ENCODE data around the gene OR2AE1. TPM values are rescaled to one million over a fixed set of nuclear protein-coding genes. Genes with fewer than 3 reads are reported as not detected.

Gene OR2AE1
- total and polyA plus RNA-seq, 2 donors (not counting 1 experiment from before 2014, with no cell fraction given), result 0.43 to 1.3 TPM

DNA sequence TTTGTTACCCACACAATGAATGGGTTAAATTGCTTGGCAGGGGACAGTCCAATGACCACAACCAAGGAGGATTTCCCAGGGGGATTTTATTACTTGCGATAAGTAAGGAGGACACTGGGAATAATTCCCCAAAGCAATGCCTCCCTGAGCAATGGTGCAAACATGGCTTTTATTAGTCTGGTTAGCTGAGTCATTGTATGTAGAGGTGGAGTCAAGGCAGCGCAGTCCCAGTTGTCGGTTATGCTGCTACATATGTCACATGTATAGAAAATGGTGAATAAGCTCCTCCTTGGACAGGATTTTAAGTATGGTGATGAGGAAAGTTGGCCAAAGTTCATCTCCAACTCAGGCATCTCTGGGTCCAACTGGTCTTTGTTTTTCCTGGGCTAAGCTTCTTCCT lies 46.4 kb upstream of the OR2AE1 start:
- no peak overlapping the region for H3K4me3 ChIP-seq (ENCODE audit: control extremely low read depth in 1 of 5, extremely low read depth in 1 of 5, insufficient read depth in 1 of 5, low read depth in 2 of 5, low read length in 4 of 5)
- no peak overlapping the region for H3K4me2 ChIP-seq (replicated peaks; ENCODE audit: low read depth, low read length, poor library complexity, severe bottlenecking)
- POLR2A ChIA-PET, result no interaction called here
- H4K20me1 ChIP-seq (ENCODE audit: control insufficient read depth, insufficient read depth, low read length, poor library complexity, severe bottlenecking), result no peaks in the 10 kb centered on the region
- Mint-ChIP-seq H3K4me3 (no peak overlapping the region), H3K4me1 (peaks cover 17% of the 10 kb centered on the region), H3K27me3 (peaks cover 30% of the 10 kb centered on the region), H3K9me3 (ENCODE audit: insufficient read depth) (no peaks in the 10 kb centered on the region), H3K27ac (no peak overlapping the region)
- CTCF ChIA-PET, result interaction anchor here (1.7 kb wide), 1 partner anchor 10 kb away, joined by 5 read pairs; no protein-coding TSS in a partner anchor
- H2AFZ ChIP-seq (ENCODE audit: insufficient read depth, low read depth, low read length, poor library complexity, severe bottlenecking), result no peak overlapping the region
- intact Hi-C loops (cut with micrococcal nuclease), result no loop called here
- TF ChIP-seq, protein P1, sequence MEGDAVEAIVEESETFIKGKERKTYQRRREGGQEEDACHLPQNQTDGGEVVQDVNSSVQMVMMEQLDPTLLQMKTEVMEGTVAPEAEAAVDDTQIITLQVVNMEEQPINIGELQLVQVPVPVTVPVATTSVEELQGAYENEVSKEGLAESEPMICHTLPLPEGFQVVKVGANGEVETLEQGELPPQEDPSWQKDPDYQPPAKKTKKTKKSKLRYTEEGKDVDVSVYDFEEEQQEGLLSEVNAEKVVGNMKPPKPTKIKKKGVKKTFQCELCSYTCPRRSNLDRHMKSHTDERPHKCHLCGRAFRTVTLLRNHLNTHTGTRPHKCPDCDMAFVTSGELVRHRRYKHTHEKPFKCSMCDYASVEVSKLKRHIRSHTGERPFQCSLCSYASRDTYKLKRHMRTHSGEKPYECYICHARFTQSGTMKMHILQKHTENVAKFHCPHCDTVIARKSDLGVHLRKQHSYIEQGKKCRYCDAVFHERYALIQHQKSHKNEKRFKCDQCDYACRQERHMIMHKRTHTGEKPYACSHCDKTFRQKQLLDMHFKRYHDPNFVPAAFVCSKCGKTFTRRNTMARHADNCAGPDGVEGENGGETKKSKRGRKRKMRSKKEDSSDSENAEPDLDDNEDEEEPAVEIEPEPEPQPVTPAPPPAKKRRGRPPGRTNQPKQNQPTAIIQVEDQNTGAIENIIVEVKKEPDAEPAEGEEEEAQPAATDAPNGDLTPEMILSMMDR (IDR thresholded peaks at IDR 0.05), result no peak
- TF ChIP-seq EZH2 (IDR thresholded peaks at IDR 0.05; ENCODE audit: borderline replicate concordance, insufficient read depth, low read depth, low read length, poor library complexity, severe bottlenecking), result no peak
- no peak for DNase-seq
- peaks cover 20% of the 10 kb centered on the region for H3K79me2 ChIP-seq (ENCODE audit: control insufficient read depth, insufficient read depth, low read length)
- peaks cover 0 to 16% (median 9%) of the 10 kb centered on the region in 4 experiments for H3K27me3 ChIP-seq (replicated peaks in 1 of 4; ENCODE audit: control extremely low read depth in 1 of 4, control insufficient read depth in 3 of 4, insufficient read depth in 4 of 4, low read length in 3 of 4)
- H3K9me3 ChIP-seq (ENCODE audit: control extremely low read depth in 1 of 3, control insufficient read depth in 2 of 3, insufficient read depth in 1 of 3, low read length in 2 of 3), result peaks cover 0 to 4% (median 0%) of the 10 kb centered on the region in 3 donors
- H3K9ac ChIP-seq (ENCODE audit: low read length), result no peak overlapping the region
- WGBS (ENCODE audit: insufficient coverage), result 100% methylated on average over 3 of the region's 3 CpGs
- no peak overlapping the region for H3K27ac ChIP-seq (ENCODE audit: low read length in 2 of 2)
- ATAC-seq (ENCODE audit: low read depth), result no peak
- peaks cover 12 to 14% of the 10 kb centered on the region in 2 donors for H3K4me1 ChIP-seq (ENCODE audit: control insufficient read depth in 2 of 2, insufficient read depth in 2 of 2, low read length in 2 of 2)
- H3K36me3 ChIP-seq (replicated peaks in 1 of 2; ENCODE audit: control extremely low read depth in 1 of 2, control insufficient read depth in 1 of 2, extremely low read depth in 1 of 2, insufficient read depth in 2 of 2, low read length in 1 of 2), result no peaks in the 10 kb centered on the region

GRCh38 chr7:99920149-99920548 lies 43.3 kb upstream of the OR2AE1 start:
- intact Hi-C loops (cut with micrococcal nuclease), result no loop called here
- peaks cover 0 to 4% (median 0%) of the 10 kb centered on the region in 3 donors for H3K9me3 ChIP-seq (ENCODE audit: control extremely low read depth in 1 of 3, control insufficient read depth in 2 of 3, insufficient read depth in 1 of 3, low read length in 2 of 3)
- POLR2A ChIA-PET, result interaction anchor here (0.7 to 1.2 kb wide), 5 partner anchors 78 to 509 kb away, joined by 3 to 8 read pairs (median 3); partner anchors contain the start of genes AP4M1, MCM7, ZCWPW1 and ZSCAN21
- peaks cover 0 to 20% of the 10 kb centered on the region in 2 experiments for H3K36me3 ChIP-seq (replicated peaks in 1 of 2; ENCODE audit: control extremely low read depth in 1 of 2, control insufficient read depth in 1 of 2, extremely low read depth in 1 of 2, insufficient read depth in 2 of 2, low read length in 1 of 2)
- CTCF ChIA-PET, result interaction anchor here (1.0 to 9.2 kb wide), 6 partner anchors 12 to 303 kb away, joined by 3 to 94 read pairs (median 4); partner anchors contain the start of gene ZSCAN25
- peak overlapping the region in 4 of 5 experiments; percentile 65 to 89 (median 78) for H3K4me3 ChIP-seq (ENCODE audit: control extremely low read depth in 1 of 5, extremely low read depth in 1 of 5, insufficient read depth in 1 of 5, low read depth in 2 of 5, low read length in 4 of 5)
- TF ChIP-seq EZH2 (IDR thresholded peaks at IDR 0.05; ENCODE audit: borderline replicate concordance, insufficient read depth, low read depth, low read length, poor library complexity, severe bottlenecking), result no peak
- TF ChIP-seq, protein P1 (IDR thresholded peaks at IDR 0.05), result no peak
- H3K27me3 Mint-ChIP-seq, result peaks cover 9% of the 10 kb centered on the region
- no peaks in the 10 kb centered on the region for H3K9me3 Mint-ChIP-seq (ENCODE audit: insufficient read depth)
- peak overlapping the region; percentile 97 for H2AFZ ChIP-seq (ENCODE audit: insufficient read depth, low read depth, low read length, poor library complexity, severe bottlenecking)
- H3K27ac Mint-ChIP-seq, result peak overlapping the region; percentile 97
- DNase-seq (no peak), ATAC-seq (ENCODE audit: low read depth) (no peak)
- peaks cover 41% of the 10 kb centered on the region for H3K4me1 Mint-ChIP-seq
- peak overlapping the region; percentile 96 for H3K4me3 Mint-ChIP-seq
- peaks cover 50% of the 10 kb centered on the region for H3K79me2 ChIP-seq (ENCODE audit: control insufficient read depth, insufficient read depth, low read length)
- H3K4me2 ChIP-seq (replicated peaks; ENCODE audit: low read depth, low read length, poor library complexity, severe bottlenecking), result peak overlapping the region; percentile 80
- peaks cover 7% of the 10 kb centered on the region for H4K20me1 ChIP-seq (ENCODE audit: control insufficient read depth, insufficient read depth, low read length, poor library complexity, severe bottlenecking)
- peak overlapping the region; percentile 81 to 93 for H3K27ac ChIP-seq (ENCODE audit: low read length in 2 of 2)
- H3K9ac ChIP-seq (ENCODE audit: low read length), result peak overlapping the region; percentile 89
- H3K4me1 ChIP-seq (ENCODE audit: control insufficient read depth in 2 of 2, insufficient read depth in 2 of 2, low read length in 2 of 2), result peaks cover 32 to 35% of the 10 kb centered on the region in 2 donors
- WGBS (ENCODE audit: insufficient coverage), result 100% methylated on average over 1 of the region's 3 CpGs
- H3K27me3 ChIP-seq (replicated peaks in 1 of 4; ENCODE audit: control extremely low read depth in 1 of 4, control insufficient read depth in 3 of 4, insufficient read depth in 4 of 4, low read length in 3 of 4), result peaks cover 0 to under 1% (median 0%) of the 10 kb centered on the region in 4 experiments
